HTERT RPE-1 (cell line): ENCODE measurements around the gene ABR.
"Not testable (repeated sequence)": the region's sequence is repeated elsewhere in the genome, so short reads cannot be mapped to it uniquely, and the experiment has no call there.

Experiments
- in situ Hi-C: fragments of 300-500 bp; cut with MboI; formaldehyde crosslinking; loops from 4 replicates; pipeline ENCODE4 v1.14.3; 2020; ENCODE audit warnings: low sequenced_read_pairs

The ABR gene

GRCh38 chr17:1174263-1174880 lies 5.4 kb downstream of the ABR start:
- in situ Hi-C loops, result no loop called here

- in situ Hi-C loops, result no loop called here
Measured at GRCh38 chr17:1173432-1174262, 6.1 kb downstream of the ABR start.

GRCh38 chr17:1171953-1172352 lies 7.8 kb downstream of the ABR start:
- in situ Hi-C loops, result no loop called here

- in situ Hi-C loops, result no loop called here
Measured at GRCh38 chr17:1170739-1171138, 9.0 kb downstream of the ABR start.

GRCh38 chr17:1169929-1170312 lies 9.9 kb downstream of the ABR start:
- in situ Hi-C loops, result no loop called here

GRCh38 chr17:1169221-1169928 lies 10.4 kb downstream of the ABR start:
- in situ Hi-C loops, result no loop called here

- in situ Hi-C loops, result no loop called here
Measured at GRCh38 chr17:1168533-1169220, 11.1 kb downstream of the ABR start.

- in situ Hi-C loops, result no loop called here
Measured at GRCh38 chr17:1166276-1166675, 13.5 kb downstream of the ABR start.

GRCh38 chr17:1165836-1166235 lies 13.9 kb downstream of the ABR start:
- in situ Hi-C loops, result no loop called here

- in situ Hi-C loops, result no loop called here
Measured at GRCh38 chr17:1164935-1165556, 14.7 kb downstream of the ABR start.

- in situ Hi-C loops, result no loop called here
Measured at GRCh38 chr17:1162116-1162855, 17.5 kb downstream of the ABR start.

GRCh38 chr17:1160591-1161390 lies 19.0 kb downstream of the ABR start:
- in situ Hi-C loops, result no loop called here

- in situ Hi-C loops, result no loop called here
Measured at GRCh38 chr17:1159431-1160180, 20.2 kb downstream of the ABR start.

GRCh38 chr17:1158879-1159278 lies 20.9 kb downstream of the ABR start:
- in situ Hi-C loops, result no loop called here

- in situ Hi-C loops, result no loop called here
Measured at GRCh38 chr17:1156864-1157263, 22.9 kb downstream of the ABR start.

- in situ Hi-C loops, result no loop called here
Measured at GRCh38 chr17:1154704-1155103, 25.1 kb downstream of the ABR start.

GRCh38 chr17:1153795-1154546 lies 25.8 kb downstream of the ABR start:
- in situ Hi-C loops, result no loop called here

GRCh38 chr17:1152582-1152981 lies 27.2 kb downstream of the ABR start:
- in situ Hi-C loops, result not testable (repeated sequence)
